ENCODE results near the gene AMER2. TPM values are rescaled to one million over a fixed set of nuclear protein-coding genes. Genes with fewer than 3 reads are reported as not detected.
"Not testable (repeated sequence)": the region's sequence is repeated elsewhere in the genome, so short reads cannot be mapped to it uniquely, and the experiment has no call there.

AMER2 gene
- total and polyA plus RNA-seq, 8 donors, result 0.03 to 0.50 (median 0.13) TPM; not detected in 1

DNA sequence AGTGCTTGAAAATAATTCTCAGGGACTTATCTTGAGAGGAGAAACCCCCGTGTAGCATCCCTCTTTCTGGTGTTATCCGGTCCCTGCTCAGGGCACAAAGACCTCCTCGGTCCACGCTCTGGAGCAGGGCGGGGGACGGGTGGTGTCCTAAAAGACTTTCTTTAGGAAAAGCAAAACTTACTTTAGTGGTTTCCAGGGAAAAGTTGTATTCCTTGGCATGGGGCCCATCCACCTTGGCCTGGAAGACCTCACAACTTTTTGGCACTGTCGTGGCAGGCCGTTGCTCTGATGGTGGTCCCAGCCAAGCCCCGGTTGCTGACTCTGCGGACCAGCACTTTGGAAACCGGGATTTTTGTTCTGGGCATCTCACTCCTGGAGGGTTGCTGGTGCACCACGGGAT is 2.7 kb downstream of the AMER2 start:
- ATAC-seq (no peak), DNase-seq (no peak)
- Histone ChIP-seq H3K27me3 (peaks cover 62 to 94% of the 10 kb centered on the region in 2 donors), H3K27ac (no peak overlapping the region), H3K4me1 (peaks cover 0 to 8% of the 10 kb centered on the region in 2 donors), H3K9me3 (no peaks in the 10 kb centered on the region), H3K36me3 (no peaks in the 10 kb centered on the region), H3K4me3 (no peak overlapping the region)
- intact Hi-C loops (cut with DNase I), result no loop called here
- TF ChIP-seq, protein P1, sequence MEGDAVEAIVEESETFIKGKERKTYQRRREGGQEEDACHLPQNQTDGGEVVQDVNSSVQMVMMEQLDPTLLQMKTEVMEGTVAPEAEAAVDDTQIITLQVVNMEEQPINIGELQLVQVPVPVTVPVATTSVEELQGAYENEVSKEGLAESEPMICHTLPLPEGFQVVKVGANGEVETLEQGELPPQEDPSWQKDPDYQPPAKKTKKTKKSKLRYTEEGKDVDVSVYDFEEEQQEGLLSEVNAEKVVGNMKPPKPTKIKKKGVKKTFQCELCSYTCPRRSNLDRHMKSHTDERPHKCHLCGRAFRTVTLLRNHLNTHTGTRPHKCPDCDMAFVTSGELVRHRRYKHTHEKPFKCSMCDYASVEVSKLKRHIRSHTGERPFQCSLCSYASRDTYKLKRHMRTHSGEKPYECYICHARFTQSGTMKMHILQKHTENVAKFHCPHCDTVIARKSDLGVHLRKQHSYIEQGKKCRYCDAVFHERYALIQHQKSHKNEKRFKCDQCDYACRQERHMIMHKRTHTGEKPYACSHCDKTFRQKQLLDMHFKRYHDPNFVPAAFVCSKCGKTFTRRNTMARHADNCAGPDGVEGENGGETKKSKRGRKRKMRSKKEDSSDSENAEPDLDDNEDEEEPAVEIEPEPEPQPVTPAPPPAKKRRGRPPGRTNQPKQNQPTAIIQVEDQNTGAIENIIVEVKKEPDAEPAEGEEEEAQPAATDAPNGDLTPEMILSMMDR (IDR thresholded peaks at IDR 0.05), result no peak

DNA sequence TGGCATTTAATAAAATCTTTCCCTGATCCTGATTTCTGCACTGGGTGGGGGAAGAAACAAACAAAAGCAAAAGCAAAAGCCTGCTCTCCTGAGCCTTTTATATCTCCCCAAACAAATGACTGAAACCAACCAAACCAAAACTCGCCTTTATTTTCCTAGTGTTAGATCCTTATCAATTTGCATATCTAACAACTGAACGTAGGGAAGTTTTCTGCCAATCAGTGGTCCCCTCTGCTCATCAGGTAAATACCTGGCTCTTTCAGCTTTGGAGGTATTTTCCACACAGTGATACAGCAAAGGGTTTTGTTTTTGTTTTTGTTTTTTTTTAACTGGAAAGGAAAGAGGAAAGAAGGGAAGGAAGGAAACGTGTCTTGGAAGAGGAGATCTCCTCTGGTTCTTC is 3.3 kb downstream of the AMER2 start:
- ATAC-seq, result no peak
- no peak overlapping the region for H3K4me3 ChIP-seq
- no peaks in the 10 kb centered on the region for H3K36me3 ChIP-seq
- intact Hi-C loops (cut with DNase I), result no loop called here
- no peak overlapping the region for H3K27ac ChIP-seq
- no peak for DNase-seq
- peaks cover 0 to 8% of the 10 kb centered on the region in 2 donors for H3K4me1 ChIP-seq
- peaks cover 58 to 92% of the 10 kb centered on the region in 2 donors for H3K27me3 ChIP-seq
- H3K9me3 ChIP-seq, result no peaks in the 10 kb centered on the region
- TF ChIP-seq, protein P1 (IDR thresholded peaks at IDR 0.05), result no peak

DNA sequence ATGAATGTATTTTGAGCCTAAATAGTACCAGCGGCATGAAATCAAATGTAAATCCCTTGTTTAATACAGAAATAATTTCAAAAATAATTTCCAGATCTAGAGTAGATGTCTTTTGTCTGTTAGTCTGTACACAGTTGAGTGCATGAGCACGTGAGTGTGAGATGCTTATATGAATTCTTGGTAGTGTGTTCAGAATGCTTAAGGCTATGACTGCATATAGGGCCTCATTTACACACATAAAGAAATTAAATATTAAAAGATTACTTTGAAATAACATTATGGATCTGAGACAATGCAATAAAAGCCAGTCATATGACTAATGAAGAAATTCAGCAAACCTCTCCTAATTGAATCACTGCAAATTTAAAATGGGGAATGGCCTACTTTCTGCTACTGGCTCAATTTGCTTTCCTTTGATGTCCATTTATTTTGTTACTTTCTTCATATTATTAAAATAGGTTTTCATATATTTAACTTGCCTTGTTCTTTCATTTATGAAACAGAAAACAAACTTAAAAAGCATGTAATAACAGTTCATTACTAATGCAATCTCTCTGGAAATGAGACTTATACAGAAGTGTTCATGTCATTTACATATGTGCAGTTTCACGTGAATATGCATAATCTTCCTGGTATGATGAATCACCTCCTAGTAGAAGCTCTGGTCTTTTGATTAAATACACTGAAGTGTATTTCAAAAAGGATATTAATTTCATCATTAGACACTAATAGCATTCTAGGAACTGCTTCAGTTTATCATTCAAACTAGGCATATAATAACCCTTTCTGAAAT is 4.5 kb downstream of the AMER2 start:
- H3K9me3 ChIP-seq, result no peaks in the 10 kb centered on the region
- H3K4me3 ChIP-seq, result no peak overlapping the region
- ATAC-seq (no peak), DNase-seq (no peak)
- TF ChIP-seq, protein P1 (IDR thresholded peaks at IDR 0.05), result no peak
- intact Hi-C loops (cut with DNase I), result no loop called here
- no peaks in the 10 kb centered on the region for H3K36me3 ChIP-seq
- no peak overlapping the region for H3K27ac ChIP-seq
- peaks cover 50 to 83% of the 10 kb centered on the region in 2 donors for H3K27me3 ChIP-seq
- H3K4me1 ChIP-seq, result peaks cover 0 to 8% of the 10 kb centered on the region in 2 donors

DNA sequence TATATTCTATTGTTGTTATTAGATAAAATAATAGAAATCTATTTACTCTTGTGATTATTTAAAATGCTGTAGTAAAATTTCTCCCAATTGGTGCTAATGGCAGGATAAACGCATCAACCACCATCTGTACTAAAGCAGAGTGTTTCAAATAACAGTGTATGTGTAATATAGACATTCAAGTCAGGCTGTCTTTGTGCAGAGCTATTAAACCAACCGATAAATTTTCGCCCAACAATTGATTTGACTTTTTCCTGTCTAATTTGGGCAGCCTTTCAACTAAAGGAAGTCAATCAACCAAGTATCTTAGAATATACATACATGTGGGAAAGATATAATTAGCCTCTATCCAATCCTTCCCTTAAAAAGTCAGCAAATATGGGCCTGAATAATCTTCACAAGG is 5.8 kb downstream of the AMER2 start:
- no peak for DNase-seq
- TF ChIP-seq, protein P1 (IDR thresholded peaks at IDR 0.05), result no peak
- Histone ChIP-seq H3K36me3 (no peaks in the 10 kb centered on the region), H3K27ac (no peak overlapping the region), H3K27me3 (peaks cover 37 to 77% of the 10 kb centered on the region in 2 donors), H3K9me3 (no peaks in the 10 kb centered on the region), H3K4me3 (no peak overlapping the region), H3K4me1 (peaks cover 0 to 2% of the 10 kb centered on the region in 2 donors)
- intact Hi-C loops (cut with DNase I), result no loop called here
- ATAC-seq, result no peak

DNA sequence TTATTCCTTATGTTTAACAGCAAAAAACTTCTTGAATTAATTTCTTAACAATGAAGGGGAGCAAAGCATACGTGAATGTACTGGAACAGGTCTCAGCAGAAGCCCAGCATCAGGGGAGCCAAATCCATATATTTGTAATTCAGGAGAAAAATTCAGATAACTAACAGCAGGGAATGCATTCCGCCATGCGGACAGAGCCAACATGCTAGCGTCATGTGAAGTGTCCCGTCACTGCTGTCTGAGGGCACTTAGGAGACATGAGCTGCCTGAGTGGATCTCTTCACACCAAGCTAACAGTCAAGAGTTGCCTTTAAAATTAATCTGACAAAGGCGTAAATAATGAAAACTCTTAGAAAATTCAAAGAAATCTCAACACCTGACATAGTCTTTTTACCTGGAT is 6.4 kb downstream of the AMER2 start:
- intact Hi-C loops (cut with DNase I), result no loop called here
- Histone ChIP-seq H3K27me3 (peaks cover 31 to 70% of the 10 kb centered on the region in 2 donors), H3K9me3 (no peaks in the 10 kb centered on the region), H3K27ac (no peak overlapping the region), H3K36me3 (no peaks in the 10 kb centered on the region), H3K4me3 (no peak overlapping the region), H3K4me1 (no peaks in the 10 kb centered on the region)
- DNase-seq (no peak), ATAC-seq (no peak)
- TF ChIP-seq, protein P1 (IDR thresholded peaks at IDR 0.05), result no peak

DNA sequence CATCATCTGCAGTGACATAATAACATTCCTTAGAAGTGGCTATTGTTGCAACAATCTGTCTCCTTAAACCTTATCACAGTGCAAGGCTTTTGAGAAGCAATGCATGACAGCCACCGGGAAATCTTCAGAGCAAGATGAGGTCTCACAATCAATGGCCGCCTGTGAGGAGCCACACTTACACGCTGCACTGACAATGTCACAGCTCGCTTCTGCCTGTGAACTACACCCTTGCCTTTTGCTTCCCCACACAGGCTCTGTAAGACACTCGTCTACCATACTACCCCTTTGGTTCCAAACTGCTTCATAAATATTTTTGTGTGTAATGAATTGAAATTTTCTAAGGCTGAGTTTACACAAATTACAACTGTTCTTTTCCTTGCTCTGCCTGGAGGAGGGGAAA is 6.9 kb downstream of the AMER2 start:
- H3K27me3 ChIP-seq, result peaks cover 26 to 65% of the 10 kb centered on the region in 2 donors
- H3K36me3 ChIP-seq; intact Hi-C loops (cut with DNase I); ATAC-seq; DNase-seq; H3K9me3 ChIP-seq; H3K4me1 ChIP-seq; H3K27ac ChIP-seq; H3K4me3 ChIP-seq: not testable (repeated sequence)

All from left lung (tissue), 10 donors.